ENCODE results near the gene ADAMTS19. TPM values are rescaled to one million over a fixed set of nuclear protein-coding genes. Genes with fewer than 3 reads are reported as not detected.

ADAMTS19 gene
- total RNA-seq, 1 donor, result 9.5 TPM

- no peak for DNase-seq (ENCODE audit: low read depth)
- no peak for TF ChIP-seq CTCF (IDR thresholded peaks at IDR 0.05; ENCODE audit: insufficient read depth, low read depth, low read length)
- no peak overlapping the region for H3K4me3 ChIP-seq (ENCODE audit: low read depth, low read length)
Measured at GRCh38 chr5:129716235-129716634, 256.1 kb downstream of the ADAMTS19 start.

GRCh38 chr5:129716651-129717050, 256.6 kb downstream of the ADAMTS19 start:
- TF ChIP-seq CTCF (IDR thresholded peaks at IDR 0.05; ENCODE audit: insufficient read depth, low read depth, low read length), result no peak
- no peak for DNase-seq (ENCODE audit: low read depth)
- no peak overlapping the region for H3K4me3 ChIP-seq (ENCODE audit: low read depth, low read length)

- H3K4me3 ChIP-seq (ENCODE audit: low read depth, low read length), result no peak overlapping the region
- no peak for TF ChIP-seq CTCF (IDR thresholded peaks at IDR 0.05; ENCODE audit: insufficient read depth, low read depth, low read length)
- no peak for DNase-seq (ENCODE audit: low read depth)
Measured at GRCh38 chr5:129717751-129718310, 257.7 kb downstream of the ADAMTS19 start.

GRCh38 chr5:129718471-129719090, 258.5 kb downstream of the ADAMTS19 start:
- DNase-seq (ENCODE audit: low read depth), result no peak
- TF ChIP-seq CTCF (IDR thresholded peaks at IDR 0.05; ENCODE audit: insufficient read depth, low read depth, low read length), result no peak
- no peak overlapping the region for H3K4me3 ChIP-seq (ENCODE audit: low read depth, low read length)

GRCh38 chr5:129724222-129724621, 264.1 kb downstream of the ADAMTS19 start:
- DNase-seq (ENCODE audit: low read depth), result no peak
- TF ChIP-seq CTCF (IDR thresholded peaks at IDR 0.05; ENCODE audit: insufficient read depth, low read depth, low read length), result no peak
- H3K4me3 ChIP-seq (ENCODE audit: low read depth, low read length), result no peak overlapping the region

- no peak for TF ChIP-seq CTCF (IDR thresholded peaks at IDR 0.05; ENCODE audit: insufficient read depth, low read depth, low read length)
- no peak overlapping the region for H3K4me3 ChIP-seq (ENCODE audit: low read depth, low read length)
- DNase-seq (ENCODE audit: low read depth), result no peak
Measured at GRCh38 chr5:129724647-129725046, 264.5 kb downstream of the ADAMTS19 start.

GRCh38 chr5:129739773-129740172, 279.7 kb downstream of the ADAMTS19 start:
- no peak overlapping the region for H3K4me3 ChIP-seq (ENCODE audit: low read depth, low read length)
- TF ChIP-seq CTCF (IDR thresholded peaks at IDR 0.05; ENCODE audit: insufficient read depth, low read depth, low read length), result no peak
- DNase-seq (ENCODE audit: low read depth), result no peak

Measured in fibroblast of villous mesenchyme (primary cell).